Stimulated activated CD4-positive, alpha-beta T cell treated with anti-CD3 and anti-CD28 coated beads, TNF-alpha, amount 100 ng/mL, for 1 hour (primary cell): ENCODE data around the gene FGF19.

Experiments used
- DNase-seq, 3 donors: peaks; one replicate each; pipeline ENCODE4 v3.0.0-alpha.2; 2020; ENCODE audit warnings: low read depth in 3 of 3, low spot score in 1 of 3

Gene FGF19

DNA sequence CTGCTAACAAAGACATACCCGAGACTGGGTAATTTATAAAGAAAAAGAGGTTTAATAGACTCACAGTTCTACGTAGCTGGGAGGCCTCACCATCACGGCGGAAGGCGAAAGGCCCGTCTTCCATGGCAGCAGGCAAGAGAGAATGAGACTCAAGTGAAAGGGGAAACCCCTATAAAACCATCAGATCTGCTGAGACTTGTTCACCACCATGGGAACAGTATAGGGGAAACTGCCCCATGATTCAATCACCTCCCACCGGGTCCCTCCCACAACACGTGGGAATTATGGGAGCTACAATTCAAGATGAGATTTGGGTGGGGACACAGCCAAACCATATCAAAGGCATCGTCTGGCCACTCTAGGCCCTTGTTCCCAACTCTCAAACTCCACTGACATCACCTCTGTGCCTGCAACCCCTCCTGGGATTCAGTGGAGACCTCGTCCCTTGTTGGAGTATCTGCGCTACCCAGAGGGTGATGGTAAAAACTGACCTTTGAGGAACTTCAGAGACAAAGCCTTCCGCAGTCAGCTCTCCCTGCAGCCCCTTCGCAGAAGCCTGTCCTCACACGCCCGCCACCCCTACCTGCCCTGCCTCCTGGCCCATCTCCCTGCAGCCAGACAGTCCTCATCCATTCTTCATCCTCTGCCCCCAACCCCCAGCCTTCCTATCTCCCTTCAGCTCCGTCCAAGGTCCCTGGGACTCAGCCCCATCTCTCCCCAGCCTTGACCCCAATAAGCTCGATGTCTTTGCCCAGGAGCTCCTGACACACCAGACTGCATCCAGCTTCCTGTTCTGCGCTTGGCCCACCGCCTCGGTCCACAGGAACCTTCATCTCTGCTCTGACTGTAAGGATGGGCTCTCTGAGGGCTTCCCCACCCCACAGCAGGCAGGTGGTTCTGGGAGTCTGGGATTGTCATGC is 47.0 kb downstream of the FGF19 start:
- no peak for DNase-seq

GRCh38 chr11:69655479-69656428 is 48.1 kb downstream of the FGF19 start:
- DNase-seq = no peak

GRCh38 chr11:69654660-69655478 is 49.0 kb downstream of the FGF19 start:
- no peak for DNase-seq

GRCh38 chr11:69654001-69654659 is 49.7 kb downstream of the FGF19 start:
- DNase-seq = no peak

- DNase-seq = no peak
Measured at GRCh38 chr11:69653406-69653960, 50.3 kb downstream of the FGF19 start.

GRCh38 chr11:69652999-69653398 is 50.8 kb downstream of the FGF19 start:
- no peak for DNase-seq

DNA sequence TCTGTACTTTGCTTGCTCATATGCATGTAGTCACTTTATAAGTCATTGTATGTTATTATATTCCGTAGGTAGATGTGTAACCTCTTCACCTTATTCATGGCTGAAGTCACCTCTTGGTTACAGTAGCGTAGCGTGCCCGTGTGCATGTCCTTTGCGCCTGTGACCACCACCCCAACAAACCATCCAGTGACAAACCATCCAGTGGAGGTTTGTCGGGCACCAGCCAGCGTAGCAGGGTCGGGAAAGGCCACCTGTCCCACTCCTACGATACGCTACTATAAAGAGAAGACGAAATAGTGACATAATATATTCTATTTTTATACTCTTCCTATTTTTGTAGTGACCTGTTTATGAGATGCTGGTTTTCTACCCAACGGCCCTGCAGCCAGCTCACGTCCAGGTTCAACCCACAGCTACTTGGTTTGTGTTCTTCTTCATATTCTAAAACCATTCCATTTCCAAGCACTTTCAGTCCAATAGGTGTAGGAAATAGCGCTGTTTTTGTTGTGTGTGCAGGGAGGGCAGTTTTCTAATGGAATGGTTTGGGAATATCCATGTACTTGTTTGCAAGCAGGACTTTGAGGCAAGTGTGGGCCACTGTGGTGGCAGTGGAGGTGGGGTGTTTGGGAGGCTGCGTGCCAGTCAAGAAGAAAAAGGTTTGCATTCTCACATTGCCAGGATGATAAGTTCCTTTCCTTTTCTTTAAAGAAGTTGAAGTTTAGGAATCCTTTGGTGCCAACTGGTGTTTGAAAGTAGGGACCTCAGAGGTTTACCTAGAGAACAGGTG is 51.8 kb downstream of the FGF19 start:
- no peak for DNase-seq

GRCh38 chr11:69650832-69651344 is 52.9 kb downstream of the FGF19 start:
- no peak for DNase-seq

DNA sequence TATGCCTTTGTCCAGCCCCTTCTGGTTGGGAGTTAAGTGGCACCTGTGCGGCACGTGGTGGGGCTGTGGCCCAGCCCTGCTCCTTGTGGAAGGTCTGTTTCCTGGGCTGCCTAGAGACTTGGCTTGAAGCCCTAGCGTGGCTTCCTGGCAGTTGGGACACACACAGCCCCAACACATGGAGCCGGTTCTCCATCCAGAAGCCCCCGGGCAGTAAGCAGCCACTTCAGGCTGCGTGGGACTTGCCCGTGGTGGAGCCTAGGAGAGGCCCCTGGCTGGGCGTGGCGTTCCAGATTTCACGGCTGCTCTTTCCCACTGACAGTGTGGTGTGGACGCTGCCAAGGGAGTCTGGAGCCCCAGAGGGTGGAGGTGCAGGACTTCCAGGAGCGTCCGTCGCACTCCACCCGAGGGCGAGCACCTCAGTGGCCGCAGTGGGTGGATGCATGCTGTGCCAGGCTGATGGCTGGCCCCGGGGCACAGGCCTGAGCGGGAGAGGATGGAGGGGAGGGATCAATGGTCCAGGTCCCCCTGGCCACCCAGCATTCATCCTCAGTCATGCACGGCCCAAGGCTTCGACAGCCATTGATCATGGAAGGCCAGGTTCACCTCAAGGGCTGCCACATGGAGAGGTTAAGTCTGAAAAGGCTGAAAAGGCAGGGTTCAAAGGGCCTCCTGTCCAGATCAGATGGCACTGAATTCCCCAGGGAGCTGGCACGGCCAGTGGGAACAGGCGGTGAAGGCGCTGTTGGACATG is 53.6 kb downstream of the FGF19 start:
- no peak for DNase-seq

DNA sequence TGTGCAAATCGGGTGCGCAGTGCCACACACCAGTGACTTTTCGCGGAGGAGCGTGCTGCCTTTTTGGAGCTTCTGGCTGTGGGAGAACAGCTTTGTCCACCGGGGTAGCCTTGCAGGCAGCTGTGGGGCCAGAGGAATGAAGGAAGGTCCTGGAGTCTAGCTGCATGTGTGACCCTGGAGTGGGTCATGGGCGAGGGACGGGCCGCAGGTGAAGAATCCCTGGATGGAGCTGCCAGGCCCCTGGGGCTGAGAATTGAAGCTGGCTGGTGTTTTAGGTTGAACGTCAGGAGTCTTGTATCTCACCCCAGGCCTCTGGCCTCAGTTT is 54.3 kb downstream of the FGF19 start:
- no peak for DNase-seq

GRCh38 chr11:69648679-69649575 is 54.9 kb downstream of the FGF19 start:
- DNase-seq = no peak
